Stomach smooth muscle (tissue), 2 donors: Measurements from ENCODE around the gene PXMP2.

Experiments
- H3K27ac ChIP-seq: one replicate; pipeline ENCODE4 v1.7.0; 2013; ENCODE audit warnings: mild to moderate bottlenecking, low read length, inconsistent platforms
- H3K27me3 ChIP-seq, 2 donors: one replicate each; pipeline ENCODE4 v1.7.0; 2013; ENCODE audit warnings: low read length in 2 of 2; ENCODE audit not compliant: insufficient read depth in 2 of 2, control insufficient read depth in 1 of 2
- H3K36me3 ChIP-seq, 2 donors: one replicate each; pipeline ENCODE4 v1.7.0; 2013; ENCODE audit warnings: low read length in 2 of 2; ENCODE audit not compliant: control insufficient read depth in 2 of 2, insufficient read depth in 2 of 2
- H3K4me1 ChIP-seq: one replicate; pipeline ENCODE4 v1.7.0; 2013; ENCODE audit warnings: low read length; ENCODE audit not compliant: control insufficient read depth, insufficient read depth
- H3K4me3 ChIP-seq, 2 donors: one replicate each; pipeline ENCODE4 v1.7.0; 2013; ENCODE audit warnings: low read length in 2 of 2
- H3K9ac ChIP-seq, 2 donors: one replicate each; pipeline ENCODE4 v1.7.0; 2013; ENCODE audit warnings: low read length in 2 of 2, mild to moderate bottlenecking in 1 of 2
- H3K9me3 ChIP-seq, 2 donors: one replicate each; pipeline ENCODE4 v1.7.0; 2013; ENCODE audit warnings: low read length in 2 of 2; ENCODE audit not compliant: control insufficient read depth in 2 of 2
- donor health status: healthy.
- donor health status: Pancreatic carcinoma.

PXMP2 gene

GRCh38 chr12:132661972-132662371 lies 25.4 kb upstream of the PXMP2 start:
- H3K9ac ChIP-seq = no peak overlapping the region
- no peaks in the 10 kb centered on the region for H3K4me1 ChIP-seq
- H3K27ac ChIP-seq = no peak overlapping the region
- no peaks in the 10 kb centered on the region for H3K9me3 ChIP-seq
- no peak overlapping the region for H3K4me3 ChIP-seq
- no peaks in the 10 kb centered on the region for H3K27me3 ChIP-seq
- H3K36me3 ChIP-seq = peaks cover 33 to 75% of the 10 kb centered on the region in 2 donors

GRCh38 chr12:132662901-132663755 lies 24.3 kb upstream of the PXMP2 start:
- Histone ChIP-seq H3K9ac (no peak overlapping the region), H3K36me3 (peaks cover 28 to 71% of the 10 kb centered on the region in 2 donors)

GRCh38 chr12:132664206-132665148 lies 22.9 kb upstream of the PXMP2 start:
- Histone ChIP-seq H3K4me3 (no peak overlapping the region), H3K9ac (no peak overlapping the region), H3K9me3 (no peaks in the 10 kb centered on the region), H3K36me3 (peaks cover 26 to 66% of the 10 kb centered on the region in 2 donors), H3K4me1 (no peaks in the 10 kb centered on the region), H3K27me3 (no peaks in the 10 kb centered on the region), H3K27ac (no peak overlapping the region)

More at GRCh38 chr12:132662901-132663755, 24.3 kb upstream of the PXMP2 start:
- Histone ChIP-seq H3K27ac (no peak overlapping the region), H3K27me3 (no peaks in the 10 kb centered on the region), H3K4me3 (no peak overlapping the region), H3K9me3 (no peaks in the 10 kb centered on the region), H3K4me1 (no peaks in the 10 kb centered on the region)

- Histone ChIP-seq H3K27ac (no peak overlapping the region), H3K4me3 (no peak overlapping the region), H3K27me3 (no peaks in the 10 kb centered on the region), H3K4me1 (no peaks in the 10 kb centered on the region), H3K9ac (no peak overlapping the region), H3K36me3 (peaks cover 26 to 68% of the 10 kb centered on the region in 2 donors), H3K9me3 (no peaks in the 10 kb centered on the region)
These were observed 22.3 kb upstream of the PXMP2 start for GRCh38 chr12:132665149-132665491.

- no peak overlapping the region for H3K4me3 ChIP-seq
- H3K27me3 ChIP-seq = no peaks in the 10 kb centered on the region
- H3K27ac ChIP-seq = no peak overlapping the region
- H3K4me1 ChIP-seq = no peaks in the 10 kb centered on the region
- H3K36me3 ChIP-seq = peaks cover 26 to 62% of the 10 kb centered on the region in 2 donors
- H3K9ac ChIP-seq = no peak overlapping the region
- H3K9me3 ChIP-seq = no peaks in the 10 kb centered on the region
These were observed 21.6 kb upstream of the PXMP2 start for GRCh38 chr12:132665794-132666193.

GRCh38 chr12:132668191-132669088 lies 18.9 kb upstream of the PXMP2 start:
- H3K9me3 ChIP-seq = no peaks in the 10 kb centered on the region
- H3K9ac ChIP-seq = no peak overlapping the region
- no peaks in the 10 kb centered on the region for H3K27me3 ChIP-seq
- H3K4me3 ChIP-seq = no peak overlapping the region
- H3K36me3 ChIP-seq = peaks cover 19 to 58% of the 10 kb centered on the region in 2 donors
- H3K4me1 ChIP-seq = no peaks in the 10 kb centered on the region
- no peak overlapping the region for H3K27ac ChIP-seq

GRCh38 chr12:132669166-132669879 lies 18.1 kb upstream of the PXMP2 start:
- no peaks in the 10 kb centered on the region for H3K4me1 ChIP-seq
- H3K9ac ChIP-seq = no peak overlapping the region
- no peaks in the 10 kb centered on the region for H3K27me3 ChIP-seq
- H3K36me3 ChIP-seq = peaks cover 19 to 53% of the 10 kb centered on the region in 2 donors
- H3K4me3 ChIP-seq = no peak overlapping the region
- no peak overlapping the region for H3K27ac ChIP-seq
- H3K9me3 ChIP-seq = no peaks in the 10 kb centered on the region

- H3K36me3 ChIP-seq = peaks cover 32 to 51% of the 10 kb centered on the region in 2 donors
- H3K9me3 ChIP-seq = no peaks in the 10 kb centered on the region
- H3K27ac ChIP-seq = no peak overlapping the region
- H3K9ac ChIP-seq = no peak overlapping the region
- H3K27me3 ChIP-seq = no peaks in the 10 kb centered on the region
- H3K4me3 ChIP-seq = no peak overlapping the region
- H3K4me1 ChIP-seq = no peaks in the 10 kb centered on the region
These were observed 15.3 kb upstream of the PXMP2 start for GRCh38 chr12:132672116-132672515.

GRCh38 chr12:132672678-132673077 lies 14.7 kb upstream of the PXMP2 start:
- Histone ChIP-seq H3K4me1 (no peaks in the 10 kb centered on the region), H3K27me3 (no peaks in the 10 kb centered on the region), H3K36me3 (peaks cover 35 to 52% of the 10 kb centered on the region in 2 donors), H3K4me3 (no peak overlapping the region), H3K9me3 (no peaks in the 10 kb centered on the region), H3K9ac (no peak overlapping the region), H3K27ac (no peak overlapping the region)
